GM12873 (cell line): Measurements from ENCODE around the gene KLF7.

Source experiments
- TF ChIP-seq, protein P1 (sequence below): IDR thresholded peaks from 2 replicates; pipeline ENCODE4 v1.5.1; 2012; ENCODE audit warnings: low read depth, mild to moderate bottlenecking, moderate library complexity, low read length, control low read depth; ENCODE audit not compliant: insufficient read depth; ENCODE audit errors: missing control alignments

KLF7 gene

DNA sequence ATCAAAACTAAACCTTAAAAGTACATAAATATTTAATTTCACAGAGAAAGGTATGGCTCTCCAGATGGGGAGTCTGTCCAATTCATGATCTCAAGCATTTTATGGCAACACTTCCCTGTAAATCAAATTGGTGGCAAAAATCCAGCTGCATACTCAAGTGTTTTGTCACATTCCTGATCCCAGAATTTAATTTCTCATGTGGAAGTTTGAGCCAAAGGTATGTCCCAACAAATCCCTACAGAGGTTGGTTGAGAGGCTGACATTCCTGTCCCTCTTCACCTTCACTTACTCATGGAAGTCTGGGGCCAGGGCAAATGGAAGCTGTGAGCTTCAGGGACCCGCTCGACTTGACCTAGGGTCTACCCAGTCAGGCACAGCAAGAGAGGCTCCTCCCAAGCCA, 17.7 kb downstream of the KLF7 start:
- TF ChIP-seq, protein P1, sequence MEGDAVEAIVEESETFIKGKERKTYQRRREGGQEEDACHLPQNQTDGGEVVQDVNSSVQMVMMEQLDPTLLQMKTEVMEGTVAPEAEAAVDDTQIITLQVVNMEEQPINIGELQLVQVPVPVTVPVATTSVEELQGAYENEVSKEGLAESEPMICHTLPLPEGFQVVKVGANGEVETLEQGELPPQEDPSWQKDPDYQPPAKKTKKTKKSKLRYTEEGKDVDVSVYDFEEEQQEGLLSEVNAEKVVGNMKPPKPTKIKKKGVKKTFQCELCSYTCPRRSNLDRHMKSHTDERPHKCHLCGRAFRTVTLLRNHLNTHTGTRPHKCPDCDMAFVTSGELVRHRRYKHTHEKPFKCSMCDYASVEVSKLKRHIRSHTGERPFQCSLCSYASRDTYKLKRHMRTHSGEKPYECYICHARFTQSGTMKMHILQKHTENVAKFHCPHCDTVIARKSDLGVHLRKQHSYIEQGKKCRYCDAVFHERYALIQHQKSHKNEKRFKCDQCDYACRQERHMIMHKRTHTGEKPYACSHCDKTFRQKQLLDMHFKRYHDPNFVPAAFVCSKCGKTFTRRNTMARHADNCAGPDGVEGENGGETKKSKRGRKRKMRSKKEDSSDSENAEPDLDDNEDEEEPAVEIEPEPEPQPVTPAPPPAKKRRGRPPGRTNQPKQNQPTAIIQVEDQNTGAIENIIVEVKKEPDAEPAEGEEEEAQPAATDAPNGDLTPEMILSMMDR, result no peak

DNA sequence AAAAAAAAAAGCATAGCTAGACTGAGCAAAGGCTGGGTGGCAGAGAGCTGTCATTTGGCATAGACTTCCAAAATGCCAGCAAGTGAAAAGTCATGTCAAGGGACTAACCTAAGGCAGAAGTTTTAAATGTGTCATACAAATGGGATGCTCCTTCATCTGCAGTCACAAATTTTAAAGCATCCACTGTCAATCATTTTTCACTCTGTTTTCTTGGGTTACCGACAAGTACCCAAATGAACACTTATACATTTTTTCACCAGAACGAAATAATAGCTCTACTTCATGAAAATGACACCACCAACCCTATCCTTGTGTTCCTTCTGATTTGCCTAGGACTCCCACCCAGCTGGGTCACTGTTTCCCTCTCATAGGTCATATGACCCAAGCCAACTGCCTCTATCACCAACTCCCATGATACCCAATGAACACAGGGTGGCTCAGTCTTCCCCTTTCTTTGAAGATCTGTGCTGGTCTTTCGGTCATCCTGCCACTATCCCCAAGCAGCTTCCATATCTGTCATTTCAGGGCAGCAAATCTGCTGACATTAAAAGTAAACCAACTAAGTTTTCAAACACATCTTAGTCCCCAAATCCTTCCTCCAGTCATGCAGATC, 21.5 kb downstream of the KLF7 start:
- TF ChIP-seq, protein P1, result no peak

DNA sequence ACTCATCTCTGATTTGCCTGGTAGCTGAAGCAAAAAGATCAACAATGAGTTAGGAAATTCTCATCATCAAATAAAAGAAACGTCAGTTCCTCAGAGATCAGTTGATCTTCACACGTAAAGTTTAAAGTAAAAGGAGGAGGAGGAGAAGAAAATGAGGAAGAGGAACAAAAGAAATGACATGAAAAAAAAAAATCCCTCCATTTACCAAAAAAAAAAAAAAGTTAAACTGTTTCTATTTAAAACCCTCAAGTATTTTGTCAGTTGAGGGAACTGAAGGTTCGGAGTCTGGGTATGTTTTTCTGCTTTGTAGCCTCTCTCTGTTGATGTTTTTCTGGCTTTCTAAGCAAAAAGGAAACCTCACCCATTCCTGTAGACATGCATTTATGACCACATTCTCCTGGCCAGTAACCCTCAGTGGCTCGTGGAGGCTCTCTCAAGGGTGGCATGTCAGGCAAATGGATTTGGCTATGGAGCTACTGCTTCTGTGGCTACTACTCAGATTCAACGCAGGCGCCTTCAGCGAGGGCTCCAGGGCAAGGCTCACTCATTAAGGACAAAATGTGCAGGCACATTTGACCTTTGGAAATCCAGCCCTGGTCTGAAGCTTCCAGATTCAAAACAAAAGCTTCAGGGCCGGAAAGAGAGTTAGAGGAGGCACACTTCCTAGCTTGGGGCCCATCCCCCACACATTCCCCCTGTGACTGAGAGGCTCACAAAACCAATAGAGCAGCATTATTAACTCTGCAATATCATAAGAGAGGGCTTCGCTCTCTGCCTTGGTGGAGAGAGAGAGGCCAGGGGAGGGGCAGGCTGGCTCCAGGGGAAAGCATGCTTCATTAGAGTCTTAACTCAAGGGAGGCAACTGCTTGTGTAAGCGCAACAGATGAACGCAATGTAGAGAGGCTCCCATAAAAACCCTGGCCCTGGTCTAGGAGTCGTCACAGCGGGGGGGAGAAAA, 22.3 kb downstream of the KLF7 start:
- TF ChIP-seq, protein P1, result no peak

DNA sequence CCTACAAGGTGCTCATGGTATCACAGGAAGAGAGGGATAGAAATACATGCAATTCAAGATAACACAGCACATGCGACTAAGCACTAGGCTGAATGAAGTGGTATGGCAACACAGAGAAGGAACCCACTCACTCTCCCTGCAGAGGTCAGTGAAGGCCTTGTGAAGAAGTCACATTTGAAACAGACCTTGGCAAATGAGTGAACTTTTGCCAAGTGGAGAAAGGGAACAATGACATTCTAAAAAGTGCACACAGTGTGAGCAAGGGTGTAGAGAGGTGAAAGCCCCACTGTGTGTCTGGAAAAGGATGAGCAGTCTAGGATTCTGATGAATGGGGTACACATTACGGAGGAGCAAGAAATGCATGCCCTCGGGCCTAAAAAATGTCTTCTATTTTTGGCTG, 23.3 kb downstream of the KLF7 start:
- TF ChIP-seq, protein P1, result peak; percentile 35

DNA sequence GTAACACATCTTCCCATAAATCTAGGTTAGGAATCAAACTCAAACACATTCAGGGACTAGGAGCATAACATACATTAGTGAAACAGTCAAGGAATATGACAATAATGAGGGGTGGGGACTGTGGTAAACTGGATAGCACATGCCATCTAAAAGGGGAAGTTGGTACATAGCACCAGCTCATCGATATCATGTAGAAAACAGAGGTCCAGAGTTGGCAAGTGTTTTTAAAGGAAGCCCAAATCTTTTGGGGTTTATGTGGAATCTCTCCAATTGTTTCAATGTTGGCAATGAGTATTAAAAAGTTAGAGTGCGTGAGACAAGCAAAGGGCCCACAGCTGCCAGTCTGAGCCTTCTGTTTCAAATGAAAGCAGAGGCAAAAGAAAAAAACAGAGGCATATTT, 24.4 kb downstream of the KLF7 start:
- TF ChIP-seq, protein P1, result no peak

DNA sequence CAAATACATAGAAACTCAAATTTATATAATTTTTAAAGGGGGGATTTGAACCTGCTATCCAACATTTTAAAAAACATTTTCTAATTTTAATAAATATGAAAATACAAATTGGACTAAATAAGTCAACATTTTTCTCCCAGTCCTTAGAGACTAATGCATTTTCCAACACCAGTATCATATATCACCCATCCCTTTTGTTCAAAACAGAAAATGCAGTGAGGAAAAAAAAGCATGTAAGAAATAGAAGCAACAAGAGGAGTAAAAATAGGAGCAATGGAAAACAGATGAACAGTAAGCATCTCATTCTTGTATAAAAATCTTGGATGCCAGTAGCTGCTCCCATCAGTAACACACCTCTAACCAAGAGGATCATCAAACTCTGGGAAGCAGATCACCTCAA, 25.5 kb downstream of the KLF7 start:
- TF ChIP-seq, protein P1, result no peak

DNA sequence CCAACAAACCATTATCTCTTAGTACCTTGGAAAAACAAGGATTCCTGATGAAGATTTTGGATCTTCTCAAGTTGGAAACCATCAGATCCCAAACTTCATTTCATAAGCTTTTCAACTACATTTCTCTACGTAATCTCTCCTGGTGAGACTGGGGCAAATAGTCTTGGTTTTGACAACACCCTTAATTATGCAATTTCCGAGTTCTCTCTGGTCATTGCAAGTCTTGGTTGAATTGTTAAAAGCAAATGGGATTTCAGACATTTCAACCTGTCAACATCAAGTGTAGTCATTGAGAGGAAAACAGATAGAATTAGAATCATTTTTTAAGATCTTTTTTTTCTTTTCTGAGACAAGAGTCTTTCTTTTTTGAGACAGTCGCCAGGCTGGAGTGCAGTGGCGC, 26.2 kb downstream of the KLF7 start:
- TF ChIP-seq, protein P1, result no peak
